Suprapubic skin (tissue), 4 donors: ENCODE measurements around the gene SLC19A2. TPM values are rescaled to one million over a fixed set of nuclear protein-coding genes. Genes with fewer than 3 reads are reported as not detected.
"Not testable (repeated sequence)": the region's sequence is repeated elsewhere in the genome, so short reads cannot be mapped to it uniquely, and the experiment has no call there.

Experiments
- DNase-seq, 2 donors: peaks; one replicate each; pipeline ENCODE4 v3.0.0-alpha.2; 2019; ENCODE audit warnings: low spot score in 2 of 2
- H3K27ac ChIP-seq: fragments of 200-600 bp; sonication (generic); one replicate; pipeline ENCODE4 v1.5.1; 2019
- H3K27me3 ChIP-seq: fragments of 200-600 bp; sonication (generic); one replicate; pipeline ENCODE4 v1.5.1; 2019
- H3K36me3 ChIP-seq: fragments of 200-600 bp; sonication (generic); one replicate; pipeline ENCODE4 v1.5.1; 2019
- H3K4me1 ChIP-seq: fragments of 200-600 bp; sonication (generic); one replicate; pipeline ENCODE4 v1.5.1; 2019
- H3K4me3 ChIP-seq: fragments of 200-600 bp; sonication (generic); one replicate; pipeline ENCODE4 v1.5.1; 2019; ENCODE audit warnings: mild to moderate bottlenecking
- H3K9me3 ChIP-seq: fragments of 200-600 bp; sonication (generic); one replicate; pipeline ENCODE4 v1.5.1; 2019
- EP300 ChIP-seq: sonication (generic); formaldehyde crosslinking; IDR thresholded peaks from one replicate; pipeline ENCODE4 v1.6.1; 2017; ENCODE audit warnings: antibody characterized with exemption
- POLR2A ChIP-seq, 2 donors: fragments of 450-650 bp; IDR thresholded peaks; one replicate each; pipeline ENCODE4 v1.6.1; 2017; ENCODE audit warnings: antibody characterized with exemption in 2 of 2, mild to moderate bottlenecking in 2 of 2, moderate library complexity in 2 of 2
- POLR2AphosphoS5 ChIP-seq, 3 donors: sonication (generic); formaldehyde crosslinking; IDR thresholded peaks; one replicate each; pipeline ENCODE4 v1.6.1; 2017; ENCODE audit warnings: antibody characterized with exemption in 3 of 3
- WGBS: methylation state at CpG from one replicate; pipeline ENCODE4 v1.1.5; 2018; 5-methylcytosine and 5-hydroxymethylcytosine counted together
- total RNA-seq, 4 donors: library from RNA; depleted of rRNA; stranded (reverse); fragments of >200 nt; gene quantifications; one replicate each; pipeline ENCODE4 v1.1.0, GENCODE V29; 2016
- TF ChIP-seq, protein P1 (sequence below), 2 donors: fragments of 200-600 bp in 1 of 2; fragments of 450-650 bp in 1 of 2; sonication (generic) in 1 of 2; IDR thresholded peaks; one replicate each; pipeline ENCODE4 v1.5.1; 2016 to 2019; ENCODE audit warnings: antibody characterized with exemption in 2 of 2, mild to moderate bottlenecking in 1 of 2, moderate library complexity in 1 of 2

SLC19A2 gene, protein sequence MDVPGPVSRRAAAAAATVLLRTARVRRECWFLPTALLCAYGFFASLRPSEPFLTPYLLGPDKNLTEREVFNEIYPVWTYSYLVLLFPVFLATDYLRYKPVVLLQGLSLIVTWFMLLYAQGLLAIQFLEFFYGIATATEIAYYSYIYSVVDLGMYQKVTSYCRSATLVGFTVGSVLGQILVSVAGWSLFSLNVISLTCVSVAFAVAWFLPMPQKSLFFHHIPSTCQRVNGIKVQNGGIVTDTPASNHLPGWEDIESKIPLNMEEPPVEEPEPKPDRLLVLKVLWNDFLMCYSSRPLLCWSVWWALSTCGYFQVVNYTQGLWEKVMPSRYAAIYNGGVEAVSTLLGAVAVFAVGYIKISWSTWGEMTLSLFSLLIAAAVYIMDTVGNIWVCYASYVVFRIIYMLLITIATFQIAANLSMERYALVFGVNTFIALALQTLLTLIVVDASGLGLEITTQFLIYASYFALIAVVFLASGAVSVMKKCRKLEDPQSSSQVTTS
- 10 to 100 TPM; 21.9 to 38.7 (median 30.5) TPM for total RNA-seq

DNA sequence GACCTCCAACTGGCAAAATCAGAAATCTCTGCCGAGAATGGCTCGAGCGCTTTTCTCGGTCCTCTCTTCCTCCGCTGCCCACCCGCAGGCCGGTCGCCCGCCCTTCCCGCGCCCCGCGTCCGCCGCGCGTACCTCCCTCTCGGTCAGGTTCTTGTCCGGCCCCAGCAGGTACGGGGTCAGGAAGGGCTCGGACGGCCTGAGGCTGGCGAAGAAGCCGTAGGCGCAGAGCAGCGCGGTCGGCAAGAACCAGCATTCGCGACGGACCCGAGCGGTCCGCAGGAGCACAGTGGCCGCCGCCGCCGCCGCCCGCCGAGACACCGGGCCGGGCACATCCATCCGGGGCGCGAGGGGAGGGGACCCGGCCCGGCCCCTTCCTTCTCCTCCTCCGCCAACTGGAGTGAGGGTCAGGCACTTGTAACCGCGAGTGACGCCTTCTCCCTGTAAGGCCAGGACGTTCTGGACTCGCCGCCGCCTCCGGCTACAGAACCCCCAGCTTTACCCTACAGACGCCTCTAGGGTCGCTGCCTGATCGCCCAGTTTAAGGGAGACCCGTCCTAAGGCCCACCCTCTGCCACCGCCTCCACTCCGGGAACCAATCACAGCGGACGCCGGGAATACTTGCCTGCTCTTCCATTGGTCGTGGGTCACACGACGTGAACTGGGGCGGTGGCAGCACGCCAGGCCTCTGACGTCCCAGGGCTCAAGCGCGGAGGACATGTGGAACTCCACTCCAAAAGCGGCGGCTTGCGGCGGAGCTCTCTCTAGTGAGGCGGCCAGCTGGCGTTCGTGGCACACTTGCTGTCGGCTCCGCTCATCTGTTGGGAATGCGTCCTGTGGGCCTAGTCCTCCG, at the start of gene SLC19A2:
SLC19A2 (minus strand) TSS at position 514 of the 850 bp plus-strand sequence; CDS start at position 336, 178 bp downstream.
- TF ChIP-seq EP300 (peak; percentile 94), POLR2AphosphoS5 (IDR thresholded peaks at IDR 0.05) (peak in 2 of 3 donors; percentile 25 to 84), POLR2A (IDR thresholded peaks at IDR 0.05) (peak in 1 of 2 donors; percentile 94)
- TF ChIP-seq, protein P1, sequence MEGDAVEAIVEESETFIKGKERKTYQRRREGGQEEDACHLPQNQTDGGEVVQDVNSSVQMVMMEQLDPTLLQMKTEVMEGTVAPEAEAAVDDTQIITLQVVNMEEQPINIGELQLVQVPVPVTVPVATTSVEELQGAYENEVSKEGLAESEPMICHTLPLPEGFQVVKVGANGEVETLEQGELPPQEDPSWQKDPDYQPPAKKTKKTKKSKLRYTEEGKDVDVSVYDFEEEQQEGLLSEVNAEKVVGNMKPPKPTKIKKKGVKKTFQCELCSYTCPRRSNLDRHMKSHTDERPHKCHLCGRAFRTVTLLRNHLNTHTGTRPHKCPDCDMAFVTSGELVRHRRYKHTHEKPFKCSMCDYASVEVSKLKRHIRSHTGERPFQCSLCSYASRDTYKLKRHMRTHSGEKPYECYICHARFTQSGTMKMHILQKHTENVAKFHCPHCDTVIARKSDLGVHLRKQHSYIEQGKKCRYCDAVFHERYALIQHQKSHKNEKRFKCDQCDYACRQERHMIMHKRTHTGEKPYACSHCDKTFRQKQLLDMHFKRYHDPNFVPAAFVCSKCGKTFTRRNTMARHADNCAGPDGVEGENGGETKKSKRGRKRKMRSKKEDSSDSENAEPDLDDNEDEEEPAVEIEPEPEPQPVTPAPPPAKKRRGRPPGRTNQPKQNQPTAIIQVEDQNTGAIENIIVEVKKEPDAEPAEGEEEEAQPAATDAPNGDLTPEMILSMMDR (IDR thresholded peaks at IDR 0.05) = peak in 1 of 2 donors; percentile 29
- DNase-seq = peak; percentile 100
- WGBS = 0% methylated on average over 59 of the region's 85 CpGs
- H3K36me3 ChIP-seq = no peaks in the 10 kb centered on the region
- peak within 1 kb of the TSS; percentile 78 for H3K4me3 ChIP-seq
- peaks cover 36% of the 10 kb centered on the region for H3K4me1 ChIP-seq
- peak within 1 kb of the TSS; percentile 97 for H3K27ac ChIP-seq
- H3K9me3 ChIP-seq = no peaks in the 10 kb centered on the region
- no peaks in the 10 kb centered on the region for H3K27me3 ChIP-seq

DNA sequence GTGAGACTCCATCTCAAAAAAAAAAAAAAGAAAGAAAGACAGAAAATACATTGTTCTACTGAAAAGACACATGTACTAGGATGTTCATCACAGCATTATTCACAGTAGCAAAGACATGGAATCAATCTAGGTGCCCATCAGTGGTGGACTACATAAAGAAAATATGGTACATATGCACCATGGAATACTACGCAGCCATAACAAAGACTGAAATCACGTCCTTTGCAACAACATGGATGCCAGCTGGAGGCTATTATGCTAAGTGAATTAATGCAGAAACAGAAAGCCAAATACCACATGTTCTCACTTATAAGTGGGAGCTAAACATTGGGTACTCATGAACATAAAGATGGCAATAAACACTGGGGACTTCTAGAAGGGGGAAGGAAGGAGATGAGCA, 48.9 kb upstream of the SLC19A2 start:
- Histone ChIP-seq H3K27ac (no peak overlapping the region), H3K27me3 (no peaks in the 10 kb centered on the region), H3K4me3 (no peak overlapping the region), H3K4me1 (peaks cover 5% of the 10 kb centered on the region), H3K9me3 (no peaks in the 10 kb centered on the region), H3K36me3 (no peaks in the 10 kb centered on the region)
- DNase-seq = no peak
- 95% methylated on average over 2 of the region's 2 CpGs for WGBS
- TF ChIP-seq POLR2AphosphoS5 (IDR thresholded peaks at IDR 0.05) = no peak
- no peak for TF ChIP-seq POLR2A (IDR thresholded peaks at IDR 0.05)
- TF ChIP-seq EP300 = no peak
- TF ChIP-seq, protein P1 (IDR thresholded peaks at IDR 0.05) = no peak

DNA sequence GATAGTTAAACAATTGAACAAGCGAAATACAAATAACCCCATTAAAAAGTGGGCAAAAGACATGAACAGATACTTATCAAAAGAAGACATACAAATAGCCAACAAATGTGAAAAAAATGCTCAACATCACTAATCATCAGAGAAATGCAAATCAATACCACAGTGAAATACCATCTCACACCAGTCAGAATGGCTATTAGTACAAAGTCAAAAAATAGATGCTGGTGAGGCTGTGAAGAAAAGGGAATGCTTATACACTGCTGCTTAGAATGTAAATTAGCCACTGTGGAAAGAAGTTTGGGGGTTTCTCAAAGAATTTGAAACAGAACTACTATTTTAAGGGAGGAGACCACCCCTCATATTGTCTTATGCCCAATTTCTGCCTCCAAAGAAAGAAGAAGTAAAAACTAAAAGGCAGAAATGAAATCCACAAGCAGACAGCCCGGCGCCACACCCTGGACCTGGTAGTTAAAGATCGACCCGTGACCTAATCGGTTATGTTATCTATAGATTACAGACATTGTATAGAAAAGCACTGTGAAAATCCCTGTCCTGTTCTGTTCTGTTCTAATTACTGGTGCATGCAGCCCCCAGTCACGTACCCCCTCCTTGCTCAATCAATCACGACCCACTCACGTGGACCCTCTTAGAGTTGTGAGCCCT, 47.9 kb upstream of the SLC19A2 start:
- DNase-seq, H3K4me3 ChIP-seq, H3K36me3 ChIP-seq, H3K27ac ChIP-seq, H3K27me3 ChIP-seq, H3K9me3 ChIP-seq: not testable (repeated sequence)
- WGBS = 88% methylated on average over 9 of the region's 9 CpGs
- peaks cover 13% of the 10 kb centered on the region for H3K4me1 ChIP-seq

DNA sequence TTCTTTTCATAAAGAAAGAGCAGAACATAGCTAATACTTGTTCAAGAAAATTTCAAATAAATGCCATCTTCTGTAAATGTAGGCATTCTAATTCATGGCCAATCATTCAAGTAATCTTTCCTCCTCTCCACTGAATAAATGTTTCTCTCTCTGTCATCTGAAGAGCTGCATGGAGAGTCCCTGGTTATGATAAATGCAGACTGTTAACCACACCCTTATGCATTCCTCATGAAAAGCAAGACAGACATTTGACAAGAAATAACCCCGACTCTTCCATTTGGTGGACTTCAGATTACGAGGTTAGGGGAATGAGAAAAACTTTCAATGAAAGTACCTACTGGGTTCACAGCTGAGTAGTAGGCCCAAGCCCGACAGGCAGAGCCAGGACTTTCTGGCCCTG, 44.7 kb upstream of the SLC19A2 start:
- DNase-seq = no peak
- WGBS = 72% methylated on average over 3 of the region's 3 CpGs
- TF ChIP-seq EP300 (no peak), POLR2A (IDR thresholded peaks at IDR 0.05) (no peak), POLR2AphosphoS5 (IDR thresholded peaks at IDR 0.05) (no peak)
- TF ChIP-seq, protein P1 (IDR thresholded peaks at IDR 0.05) = no peak
- H3K9me3 ChIP-seq = no peaks in the 10 kb centered on the region
- no peaks in the 10 kb centered on the region for H3K27me3 ChIP-seq
- peaks cover 30% of the 10 kb centered on the region for H3K4me1 ChIP-seq
- no peak overlapping the region for H3K27ac ChIP-seq
- no peak overlapping the region for H3K4me3 ChIP-seq
- no peaks in the 10 kb centered on the region for H3K36me3 ChIP-seq

DNA sequence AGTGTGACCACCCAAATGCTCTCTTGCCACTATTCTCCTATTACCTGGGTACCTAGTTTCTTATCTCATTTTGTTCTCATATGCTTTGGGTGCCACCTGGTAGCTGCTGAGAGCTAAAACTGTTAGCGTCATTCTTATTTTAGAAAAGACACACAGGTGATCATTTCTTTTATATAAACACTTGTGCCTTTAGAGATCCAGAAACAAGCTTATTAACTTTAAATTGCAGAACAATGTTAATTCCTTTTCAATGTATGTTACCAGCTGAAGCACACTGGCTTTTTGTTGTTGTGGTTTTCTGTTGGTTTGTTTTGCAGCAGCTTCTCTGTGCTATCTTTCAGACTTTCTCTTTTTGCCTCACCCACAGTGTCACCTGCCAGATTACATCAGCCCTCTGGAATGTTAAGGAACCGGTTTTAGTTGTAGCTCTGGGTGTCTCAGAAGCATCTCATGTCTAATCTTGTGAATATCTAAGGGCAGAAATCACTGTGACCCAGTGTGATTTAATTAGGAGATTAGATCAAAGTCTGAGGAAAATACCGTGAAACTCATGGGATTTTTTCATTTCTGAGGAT, 43.4 kb upstream of the SLC19A2 start:
- Histone ChIP-seq H3K36me3 (no peaks in the 10 kb centered on the region), H3K9me3 (no peaks in the 10 kb centered on the region), H3K27ac (peak overlapping the region; percentile 72), H3K27me3 (no peaks in the 10 kb centered on the region), H3K4me1 (peaks cover 30% of the 10 kb centered on the region), H3K4me3 (peak overlapping the region; percentile 3)
- TF ChIP-seq POLR2A (IDR thresholded peaks at IDR 0.05) = no peak
- TF ChIP-seq, protein P1 (IDR thresholded peaks at IDR 0.05) = no peak
- no peak for TF ChIP-seq POLR2AphosphoS5 (IDR thresholded peaks at IDR 0.05)
- TF ChIP-seq EP300 = no peak
- DNase-seq = no peak
- 42% methylated on average over 3 of the region's 3 CpGs for WGBS
